ENCODE results near the gene EIF2AK3.

DNA sequence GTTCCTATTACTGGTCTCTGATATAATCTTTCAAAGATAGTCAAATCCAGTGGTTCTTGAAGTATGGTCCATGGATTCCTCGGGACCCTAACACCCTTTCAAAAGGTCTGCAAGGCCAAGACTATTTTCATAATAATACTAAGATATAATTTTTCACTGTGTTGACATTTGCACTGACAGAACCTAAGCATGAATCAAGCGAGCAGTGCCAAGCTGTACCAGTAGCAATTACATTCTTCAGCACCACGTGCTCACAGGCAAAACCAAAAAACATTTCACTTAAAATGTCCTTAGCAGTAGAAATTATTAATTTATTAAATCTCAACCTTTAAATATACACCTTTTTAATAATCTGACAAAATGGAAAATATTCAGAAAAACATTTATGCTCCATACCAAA lies 59.1 kb downstream of the EIF2AK3 start:
- TF ChIP-seq, protein P1, sequence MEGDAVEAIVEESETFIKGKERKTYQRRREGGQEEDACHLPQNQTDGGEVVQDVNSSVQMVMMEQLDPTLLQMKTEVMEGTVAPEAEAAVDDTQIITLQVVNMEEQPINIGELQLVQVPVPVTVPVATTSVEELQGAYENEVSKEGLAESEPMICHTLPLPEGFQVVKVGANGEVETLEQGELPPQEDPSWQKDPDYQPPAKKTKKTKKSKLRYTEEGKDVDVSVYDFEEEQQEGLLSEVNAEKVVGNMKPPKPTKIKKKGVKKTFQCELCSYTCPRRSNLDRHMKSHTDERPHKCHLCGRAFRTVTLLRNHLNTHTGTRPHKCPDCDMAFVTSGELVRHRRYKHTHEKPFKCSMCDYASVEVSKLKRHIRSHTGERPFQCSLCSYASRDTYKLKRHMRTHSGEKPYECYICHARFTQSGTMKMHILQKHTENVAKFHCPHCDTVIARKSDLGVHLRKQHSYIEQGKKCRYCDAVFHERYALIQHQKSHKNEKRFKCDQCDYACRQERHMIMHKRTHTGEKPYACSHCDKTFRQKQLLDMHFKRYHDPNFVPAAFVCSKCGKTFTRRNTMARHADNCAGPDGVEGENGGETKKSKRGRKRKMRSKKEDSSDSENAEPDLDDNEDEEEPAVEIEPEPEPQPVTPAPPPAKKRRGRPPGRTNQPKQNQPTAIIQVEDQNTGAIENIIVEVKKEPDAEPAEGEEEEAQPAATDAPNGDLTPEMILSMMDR (IDR thresholded peaks at IDR 0.05; ENCODE audit: poor library complexity) = no peak
- TF ChIP-seq EZH2 (IDR thresholded peaks at IDR 0.05; ENCODE audit: borderline replicate concordance) = no peak
- no peak for TF ChIP-seq EZH2phosphoT487 (IDR thresholded peaks at IDR 0.05; ENCODE audit: low read depth, severe bottlenecking, unreplicated experiment)
